Activated CD8-positive, alpha-beta T cell treated with anti-CD3 and anti-CD28 coated beads for 36 hours (primary cell): Measurements from ENCODE around the gene ERGIC3. TPM values are rescaled to one million over a fixed set of nuclear protein-coding genes. Genes with fewer than 3 reads are reported as not detected.
A peak's percentile ranks its signal among the peaks of the same experiment; 100 is the strongest.

ENCODE experiments used
- ATAC-seq: fragments of 200-7000 bp; cut with Tn5 transposase; one replicate; pipeline ENCODE4 v1.10.0; 2021; ENCODE audit warnings: mild to moderate bottlenecking, moderate library complexity
- CTCF ChIA-PET: fragments of 350-600 bp; sonication (Branson Sonifier 250); formaldehyde crosslinking; loops from one replicate; lab custom pipeline; 2021; ENCODE audit warnings: antibody characterized with exemption; lab: Charles Lee
- POLR2A ChIA-PET: fragments of 350-600 bp; sonication (Branson Sonifier 250); formaldehyde crosslinking; loops from one replicate; lab custom pipeline; 2021; ENCODE audit warnings: antibody characterized with exemption; lab: Charles Lee
- DNase-seq: peaks from one replicate; pipeline ENCODE4 v3.0.0-alpha.2; 2020
- H3K27ac Mint-ChIP-seq: one replicate; pipeline ENCODE4 v1.8.0; 2021; ENCODE audit warnings: mild to moderate bottlenecking, mixed read lengths
- H3K27me3 Mint-ChIP-seq: one replicate; pipeline ENCODE4 v1.8.0; 2021; ENCODE audit warnings: mixed read lengths
- H3K36me3 Mint-ChIP-seq: one replicate; pipeline ENCODE4 v1.8.0; 2021; ENCODE audit warnings: low read depth, mixed read lengths
- H3K4me1 Mint-ChIP-seq: one replicate; pipeline ENCODE4 v1.8.0; 2021; ENCODE audit warnings: low read depth, mixed read lengths
- H3K4me3 Mint-ChIP-seq: one replicate; pipeline ENCODE4 v1.8.0; 2021; ENCODE audit warnings: mild to moderate bottlenecking, moderate library complexity, mixed read lengths
- H3K9me3 Mint-ChIP-seq: one replicate; pipeline ENCODE4 v1.8.0; 2021; ENCODE audit warnings: mixed read lengths
- CTCF ChIP-seq: fragments of 200-600 bp; IDR thresholded peaks from one replicate; pipeline ENCODE4 v1.8.0; 2022; ENCODE audit warnings: antibody characterized with exemption, mild to moderate bottlenecking
- intact Hi-C: fragments of 100-400 bp; cut with micrococcal nuclease; formaldehyde crosslinking; loops from one replicate; pipeline ENCODE4 v1.10.0; 2022
- total RNA-seq, 2 experiments: library from RNA; stranded (reverse); gene quantifications; one replicate each; pipeline ENCODE4 v1.2.3, GENCODE V29; 2021

The ERGIC3 gene
- total RNA-seq, 2 experiments from 2014 or later = 94.3 to 98.0 TPM

GRCh38 chr20:35558451-35558850 is 16.6 kb downstream of the ERGIC3 start:
- CTCF ChIA-PET = no interaction called here
- Mint-ChIP-seq H3K27ac (no peak overlapping the region), H3K4me3 (no peak overlapping the region), H3K27me3 (no peaks in the 10 kb centered on the region), H3K4me1 (no peaks in the 10 kb centered on the region), H3K9me3 (no peaks in the 10 kb centered on the region), H3K36me3 (peaks cover 6% of the 10 kb centered on the region)
- ATAC-seq (no peak), DNase-seq (no peak)
- intact Hi-C loops = no loop called here
- POLR2A ChIA-PET = interaction anchor here (1.4 kb wide), 1 partner anchor 16 kb away, joined by 3 read pairs; no protein-coding TSS in a partner anchor
- TF ChIP-seq CTCF = no peak

- TF ChIP-seq CTCF = no peak
These were observed 17.3 kb downstream of the ERGIC3 start for GRCh38 chr20:35559042-35559693.

GRCh38 chr20:35560105-35560511 is 18.2 kb downstream of the ERGIC3 start:
- Mint-ChIP-seq H3K36me3 (peaks cover 3% of the 10 kb centered on the region), H3K27ac (no peak overlapping the region), H3K27me3 (no peaks in the 10 kb centered on the region), H3K4me1 (no peaks in the 10 kb centered on the region), H3K4me3 (no peak overlapping the region), H3K9me3 (no peaks in the 10 kb centered on the region)
- ChIA-PET POLR2A (no interaction called here), CTCF (no interaction called here)
- intact Hi-C loops = no loop called here
- ATAC-seq (no peak), DNase-seq (no peak)
- TF ChIP-seq CTCF = no peak

More at GRCh38 chr20:35559042-35559693, 17.3 kb downstream of the ERGIC3 start:
- Mint-ChIP-seq H3K27ac (no peak overlapping the region), H3K36me3 (peaks cover 6% of the 10 kb centered on the region), H3K9me3 (no peaks in the 10 kb centered on the region), H3K4me3 (no peak overlapping the region), H3K4me1 (no peaks in the 10 kb centered on the region), H3K27me3 (no peaks in the 10 kb centered on the region)
- DNase-seq = no peak
- CTCF ChIA-PET = no interaction called here
- intact Hi-C loops = no loop called here
- POLR2A ChIA-PET = interaction anchor here (1.4 kb wide), 1 partner anchor 15 kb away, joined by 3 read pairs; no protein-coding TSS in a partner anchor
- ATAC-seq = no peak

- H3K4me1 Mint-ChIP-seq = no peaks in the 10 kb centered on the region
- CTCF ChIA-PET = no interaction called here
- intact Hi-C loops = no loop called here
- ATAC-seq (no peak), DNase-seq (no peak)
- H3K9me3 Mint-ChIP-seq = no peaks in the 10 kb centered on the region
- no peak overlapping the region for H3K4me3 Mint-ChIP-seq
- POLR2A ChIA-PET = no interaction called here
- no peaks in the 10 kb centered on the region for H3K27me3 Mint-ChIP-seq
- no peak overlapping the region for H3K27ac Mint-ChIP-seq
- H3K36me3 Mint-ChIP-seq = peaks cover 2% of the 10 kb centered on the region
- no peak for TF ChIP-seq CTCF
These were observed 18.7 kb downstream of the ERGIC3 start for GRCh38 chr20:35560541-35560940.

- Mint-ChIP-seq H3K4me1 (no peaks in the 10 kb centered on the region), H3K4me3 (no peak overlapping the region), H3K27me3 (no peaks in the 10 kb centered on the region), H3K27ac (no peak overlapping the region), H3K9me3 (no peaks in the 10 kb centered on the region), H3K36me3 (peaks cover 2% of the 10 kb centered on the region)
- DNase-seq (peak; percentile 26), ATAC-seq (peak; percentile 49)
- ChIA-PET CTCF (no interaction called here), POLR2A (no interaction called here)
- no peak for TF ChIP-seq CTCF
- intact Hi-C loops = no loop called here
These were observed 19.4 kb downstream of the ERGIC3 start for GRCh38 chr20:35561268-35561667.
